Middle frontal gyrus (tissue), 1 donor: ENCODE measurements around the gene HCN4.
A peak's percentile ranks its signal among the peaks of the same experiment; 100 is the strongest.

Experiments used
- DNase-seq: peaks from one replicate; pipeline ENCODE4 v3.0.0-alpha.2; 2015; ENCODE audit warnings: low spot score; ENCODE audit errors: extremely low spot score

HCN4 gene

DNA sequence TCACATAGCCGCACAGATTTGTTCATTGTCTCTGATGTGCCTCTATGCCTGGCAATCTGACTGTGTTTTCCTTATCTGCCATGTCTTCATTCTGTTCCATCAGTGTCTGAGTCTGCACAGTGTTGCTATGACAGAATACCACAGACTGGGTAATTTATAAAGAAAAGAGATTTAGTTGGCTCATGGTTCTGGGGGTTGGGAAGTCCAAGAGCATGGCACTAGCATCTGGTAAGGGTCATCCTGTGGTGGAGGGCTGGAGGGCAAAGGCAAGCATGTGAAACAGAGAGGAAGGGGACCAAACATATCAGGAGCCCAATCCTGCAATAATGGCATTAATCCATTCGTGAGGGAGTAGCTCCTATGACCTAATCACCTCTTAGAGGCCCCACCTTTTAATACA is 11.9 kb upstream of the HCN4 start:
- DNase-seq = no peak

DNA sequence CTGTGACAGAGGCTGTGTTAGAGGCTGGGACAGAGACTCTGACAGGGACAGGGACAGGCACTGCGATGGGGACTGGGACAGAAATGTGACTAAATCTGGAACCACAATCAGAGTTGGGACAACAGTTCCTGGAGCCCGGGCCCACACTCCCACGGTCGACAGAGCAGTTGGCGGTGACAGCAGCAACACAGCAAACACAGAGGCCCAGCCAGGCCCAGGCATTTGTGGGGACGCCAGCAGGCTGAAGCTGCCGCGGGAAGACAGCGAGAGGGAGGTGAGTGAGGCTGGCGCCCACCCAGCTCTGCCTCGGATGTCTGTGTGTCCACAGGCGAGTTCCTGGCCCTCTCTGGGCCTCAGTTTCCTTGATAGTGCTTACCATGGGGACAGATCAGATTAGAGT is 9.3 kb upstream of the HCN4 start:
- peak; percentile 3 for DNase-seq

- DNase-seq = no peak
Observed at GRCh38 chr15:73375755-73376305, 7.1 kb upstream of the HCN4 start.

- no peak for DNase-seq
Observed at GRCh38 chr15:73375012-73375411, 6.3 kb upstream of the HCN4 start.

GRCh38 chr15:73374604-73375003 is 5.8 kb upstream of the HCN4 start:
- DNase-seq = no peak

DNA sequence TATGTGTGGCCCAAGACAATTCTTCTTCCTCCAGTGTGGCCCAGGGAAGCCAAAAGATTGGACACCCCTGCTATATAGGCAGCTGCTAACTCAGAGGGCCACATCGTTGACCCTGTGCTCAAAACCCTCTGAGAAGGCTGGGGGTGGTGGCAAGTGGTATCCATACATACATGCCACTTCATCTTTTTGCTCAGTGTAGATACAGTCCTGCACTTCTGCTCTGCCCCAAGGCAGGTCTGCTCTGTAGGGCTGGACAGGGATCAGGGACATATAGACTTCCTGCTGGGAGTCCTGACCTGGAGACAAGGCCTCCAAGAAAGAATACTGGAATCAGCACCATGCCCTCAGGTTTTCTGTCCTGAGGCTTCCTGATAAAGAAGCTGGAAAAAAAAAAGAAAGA is 4.5 kb upstream of the HCN4 start:
- DNase-seq = no peak

- no peak for DNase-seq
Observed at GRCh38 chr15:73371812-73372211, 3.1 kb upstream of the HCN4 start.

- DNase-seq = no peak
Observed at GRCh38 chr15:73370151-73370550, 1.4 kb upstream of the HCN4 start.

DNA sequence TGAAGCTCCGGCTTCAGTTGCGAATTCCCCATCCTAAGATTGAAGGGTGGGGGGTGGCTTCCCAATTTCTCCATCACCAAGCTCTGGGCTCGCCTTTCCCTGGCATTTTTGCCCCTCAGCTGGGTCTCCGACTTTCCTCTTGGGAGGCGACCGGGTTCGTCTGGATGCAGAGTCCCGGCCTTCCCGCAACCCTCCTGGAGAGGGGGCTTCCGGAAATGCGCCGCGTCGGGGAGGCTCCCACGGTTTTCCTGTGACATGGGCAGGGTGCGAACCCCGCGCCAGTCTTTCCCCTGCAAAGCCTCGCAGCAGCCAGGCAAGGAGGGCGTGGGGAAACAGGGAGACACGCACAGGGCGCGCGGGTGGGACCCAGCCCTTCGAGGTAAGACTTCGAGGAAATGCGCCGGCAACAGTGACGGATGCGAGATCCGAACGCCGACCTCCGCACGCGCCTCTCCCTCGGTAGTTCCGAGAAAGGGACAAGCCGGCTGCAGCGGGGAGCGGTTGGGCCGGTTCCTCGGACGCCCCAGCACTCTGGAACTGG is 466 bp upstream of the HCN4 start:
- no peak for DNase-seq

DNA sequence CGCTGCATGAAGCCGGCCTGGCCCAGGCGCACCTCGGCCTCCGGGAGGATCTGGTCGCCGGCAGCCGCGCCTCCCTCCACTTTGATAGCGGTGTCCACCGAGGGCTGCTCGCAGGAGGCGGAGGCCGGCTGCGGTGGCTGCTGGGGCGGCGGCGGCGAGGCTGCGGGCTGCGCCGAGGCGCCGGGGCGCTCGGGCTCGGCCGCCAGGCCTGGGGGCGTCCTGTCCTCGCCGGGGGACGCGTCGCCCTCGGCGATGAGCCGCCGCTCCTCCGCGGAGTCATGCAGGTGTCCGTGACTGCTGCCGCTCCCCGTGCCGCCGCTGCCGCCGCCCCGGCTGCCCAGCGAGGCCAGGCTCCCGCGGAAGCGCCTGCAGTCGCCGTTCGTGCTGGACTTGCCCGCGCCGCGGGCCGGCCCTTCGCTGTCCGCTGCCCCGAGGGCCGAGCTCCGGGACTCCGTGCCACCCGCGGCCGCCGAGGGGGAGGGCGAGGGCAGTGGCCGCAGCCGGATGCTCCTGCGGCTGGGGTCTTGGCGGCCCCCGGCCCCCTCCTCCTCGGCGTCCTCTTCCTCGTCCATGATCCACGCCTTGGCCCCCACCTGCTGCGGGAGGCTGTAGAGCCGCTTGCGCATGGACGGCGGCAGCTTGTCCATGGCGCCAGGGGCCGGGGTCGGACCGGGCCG is 996 bp downstream of the HCN4 start:
- DNase-seq = no peak

DNA sequence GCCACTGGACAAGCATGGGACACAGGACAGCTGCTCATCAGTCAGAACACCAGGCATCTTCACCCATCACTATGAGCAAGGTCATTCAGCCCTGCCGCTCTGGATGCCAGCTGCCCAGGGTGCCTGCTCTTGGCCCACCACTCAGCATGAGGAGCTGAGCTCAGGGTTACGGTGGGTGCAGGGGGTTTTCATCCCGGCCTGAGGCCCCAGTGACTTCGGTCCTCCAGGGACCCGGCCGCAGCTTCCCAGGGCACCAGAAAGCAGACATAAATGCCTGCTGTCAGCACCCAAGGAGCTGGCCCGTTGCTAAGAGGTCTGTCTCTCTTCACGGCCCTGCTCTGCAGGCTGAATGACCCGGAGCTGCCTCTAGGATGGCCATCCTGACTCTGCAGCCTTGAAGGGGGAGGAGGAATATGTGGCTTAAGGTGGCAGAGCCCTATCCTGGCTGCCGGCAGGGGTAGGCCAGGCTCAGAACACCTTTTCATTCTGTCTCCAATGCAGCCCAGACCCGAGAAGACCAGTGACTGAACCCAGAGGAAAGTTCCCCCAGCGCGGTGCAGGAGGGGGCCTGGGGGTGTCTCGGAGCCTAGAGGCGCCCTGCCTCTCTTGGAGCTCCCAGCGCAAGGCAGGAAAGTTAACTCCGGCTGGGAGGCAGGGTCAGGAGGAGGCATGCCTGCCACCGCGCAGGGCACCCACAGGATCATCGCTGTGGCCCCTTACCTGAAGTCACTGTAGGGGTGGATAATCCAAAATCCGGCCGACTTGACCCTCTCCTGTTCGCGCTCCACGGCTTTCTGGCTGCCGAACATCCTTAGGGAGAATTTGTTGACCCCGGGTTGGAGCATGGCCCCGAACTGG is 1.8 kb downstream of the HCN4 start:
- no peak for DNase-seq

GRCh38 chr15:73364070-73364469 is 4.7 kb downstream of the HCN4 start:
- DNase-seq = no peak

DNA sequence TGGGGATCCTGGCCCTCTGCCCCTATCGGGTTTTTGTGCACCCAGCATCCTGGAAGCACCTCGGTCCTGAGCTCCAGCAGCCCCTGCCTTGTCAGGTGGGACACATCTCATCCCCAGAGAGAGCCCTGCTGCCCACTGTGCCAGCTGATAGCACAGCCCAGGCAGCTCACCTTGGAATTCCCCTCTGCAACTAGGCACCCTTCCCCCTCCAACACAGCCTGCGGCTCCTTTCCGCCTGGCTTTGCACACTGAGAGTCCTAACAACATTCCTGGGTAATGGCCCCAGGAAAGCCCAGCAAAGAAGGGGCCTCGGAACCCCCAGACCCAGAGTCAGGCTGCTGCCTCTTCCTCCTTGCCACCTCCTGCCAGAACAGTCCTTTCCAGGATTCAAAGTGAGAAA is 5.9 kb downstream of the HCN4 start:
- no peak for DNase-seq

GRCh38 chr15:73361337-73361736 is 7.4 kb downstream of the HCN4 start:
- DNase-seq = no peak

GRCh38 chr15:73359651-73360050 is 9.1 kb downstream of the HCN4 start:
- no peak for DNase-seq

DNA sequence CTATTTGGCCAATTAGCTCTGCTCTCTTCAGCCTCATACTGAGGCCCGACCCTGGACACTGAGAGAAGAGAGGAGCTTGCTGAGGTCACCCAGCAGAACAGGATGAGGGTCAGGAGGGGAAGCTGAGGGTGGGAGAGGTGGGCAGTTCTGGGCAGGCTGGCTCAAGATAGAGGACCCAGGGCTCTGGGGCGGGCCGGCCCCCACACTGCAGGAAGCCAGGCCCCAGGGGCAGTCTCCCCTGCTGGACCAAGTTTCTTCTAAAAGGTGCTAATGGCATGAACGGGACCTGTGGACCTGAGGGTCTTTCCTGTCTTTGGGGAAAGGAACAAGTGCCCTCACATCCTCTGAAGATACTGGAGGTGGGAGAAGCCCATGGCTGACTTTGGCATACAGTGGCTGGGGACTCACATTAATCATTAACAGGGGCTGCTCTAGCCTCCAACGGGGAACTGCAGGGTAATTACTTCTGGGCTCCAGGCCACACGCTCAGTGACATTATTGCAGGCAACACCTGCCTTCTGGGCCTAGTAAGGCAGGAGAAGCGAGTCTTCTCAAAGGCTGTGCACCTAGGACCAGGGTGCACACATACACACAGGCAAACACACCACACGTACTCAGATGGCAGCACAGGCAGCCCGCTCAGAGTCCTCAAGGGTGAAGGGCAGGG is 10.6 kb downstream of the HCN4 start:
- DNase-seq = no peak

- no peak for DNase-seq
Observed at GRCh38 chr15:73355612-73356265, 13.0 kb downstream of the HCN4 start.

DNA sequence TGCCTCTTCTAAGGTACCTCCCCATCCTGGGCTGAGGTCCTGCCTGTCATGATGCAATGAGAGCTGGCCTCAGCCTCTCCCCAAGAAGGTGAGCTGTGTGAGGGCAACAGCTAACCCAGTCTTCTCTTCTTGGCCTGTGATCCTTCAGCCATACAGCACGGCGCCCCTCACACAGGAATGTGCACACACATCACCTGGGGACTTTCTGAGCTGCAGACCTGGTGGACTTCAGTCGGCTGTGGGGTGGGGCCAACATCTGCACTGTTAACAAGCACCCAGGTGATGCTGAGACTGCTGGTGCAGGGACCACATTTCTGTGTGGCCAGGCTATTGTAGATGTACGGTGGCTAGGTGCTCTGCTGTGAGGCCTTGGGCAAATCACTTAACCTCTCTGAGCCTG is 14.5 kb downstream of the HCN4 start:
- no peak for DNase-seq

GRCh38 chr15:73353734-73354133 is 15.0 kb downstream of the HCN4 start:
- no peak for DNase-seq

- DNase-seq = no peak
Observed at GRCh38 chr15:73352082-73352481, 16.7 kb downstream of the HCN4 start.

- no peak for DNase-seq
Observed at GRCh38 chr15:73349191-73349590, 19.6 kb downstream of the HCN4 start.
